GM10266 (cell line): Measurements from ENCODE around the gene MOCOS.

ENCODE experiments used
- DNase-seq: peaks from one replicate; pipeline ENCODE4 v3.0.0; 2012; ENCODE audit errors: extremely low spot score
- TF ChIP-seq, protein P1 (sequence below): IDR thresholded peaks from 2 replicates; pipeline ENCODE4 v1.5.1; 2012; ENCODE audit warnings: mild to moderate bottlenecking, low read depth; ENCODE audit not compliant: control insufficient read depth, insufficient read depth; ENCODE audit errors: missing control alignments

MOCOS gene

DNA sequence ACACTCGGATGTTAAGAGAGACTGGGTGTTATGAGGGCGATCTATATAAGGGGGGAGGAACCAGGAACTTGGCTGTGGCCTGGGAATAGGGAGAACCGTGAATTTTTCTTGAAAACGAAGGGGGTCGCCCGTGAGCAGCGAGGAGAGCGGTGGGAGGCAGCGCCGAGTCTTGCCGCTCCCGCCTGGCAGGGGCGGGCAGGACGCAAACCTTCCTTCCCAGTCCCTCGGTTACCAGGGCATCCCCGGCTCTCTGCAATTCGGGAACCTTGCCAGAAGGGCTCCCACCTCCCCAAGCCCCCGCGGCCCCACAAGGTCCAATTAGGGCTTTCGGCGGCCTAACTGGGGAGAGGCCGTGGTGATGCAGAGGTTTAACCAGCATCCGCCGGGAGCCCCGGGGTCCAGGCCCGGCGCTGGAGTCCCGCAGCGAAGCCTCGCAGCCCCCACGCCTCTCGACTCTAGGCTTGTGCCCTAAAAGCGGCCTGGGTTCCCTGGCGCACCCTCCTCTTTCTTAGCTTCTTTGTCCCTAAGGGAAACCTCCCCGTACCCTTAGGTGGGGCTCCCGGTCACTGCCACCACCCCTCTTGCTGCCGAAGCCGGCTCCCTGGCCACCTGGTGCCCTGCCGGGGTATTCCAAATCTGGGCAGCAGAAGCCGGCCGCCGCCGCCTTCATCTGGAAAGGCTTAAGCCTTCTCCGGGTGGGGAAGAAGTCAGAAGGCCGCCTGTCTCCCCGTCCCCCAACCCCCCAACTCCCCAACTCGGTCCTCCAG, 109.5 kb downstream of the MOCOS start:
- TF ChIP-seq, protein P1, sequence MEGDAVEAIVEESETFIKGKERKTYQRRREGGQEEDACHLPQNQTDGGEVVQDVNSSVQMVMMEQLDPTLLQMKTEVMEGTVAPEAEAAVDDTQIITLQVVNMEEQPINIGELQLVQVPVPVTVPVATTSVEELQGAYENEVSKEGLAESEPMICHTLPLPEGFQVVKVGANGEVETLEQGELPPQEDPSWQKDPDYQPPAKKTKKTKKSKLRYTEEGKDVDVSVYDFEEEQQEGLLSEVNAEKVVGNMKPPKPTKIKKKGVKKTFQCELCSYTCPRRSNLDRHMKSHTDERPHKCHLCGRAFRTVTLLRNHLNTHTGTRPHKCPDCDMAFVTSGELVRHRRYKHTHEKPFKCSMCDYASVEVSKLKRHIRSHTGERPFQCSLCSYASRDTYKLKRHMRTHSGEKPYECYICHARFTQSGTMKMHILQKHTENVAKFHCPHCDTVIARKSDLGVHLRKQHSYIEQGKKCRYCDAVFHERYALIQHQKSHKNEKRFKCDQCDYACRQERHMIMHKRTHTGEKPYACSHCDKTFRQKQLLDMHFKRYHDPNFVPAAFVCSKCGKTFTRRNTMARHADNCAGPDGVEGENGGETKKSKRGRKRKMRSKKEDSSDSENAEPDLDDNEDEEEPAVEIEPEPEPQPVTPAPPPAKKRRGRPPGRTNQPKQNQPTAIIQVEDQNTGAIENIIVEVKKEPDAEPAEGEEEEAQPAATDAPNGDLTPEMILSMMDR, result peak; percentile 49
- DNase-seq, result peak; percentile 45

DNA sequence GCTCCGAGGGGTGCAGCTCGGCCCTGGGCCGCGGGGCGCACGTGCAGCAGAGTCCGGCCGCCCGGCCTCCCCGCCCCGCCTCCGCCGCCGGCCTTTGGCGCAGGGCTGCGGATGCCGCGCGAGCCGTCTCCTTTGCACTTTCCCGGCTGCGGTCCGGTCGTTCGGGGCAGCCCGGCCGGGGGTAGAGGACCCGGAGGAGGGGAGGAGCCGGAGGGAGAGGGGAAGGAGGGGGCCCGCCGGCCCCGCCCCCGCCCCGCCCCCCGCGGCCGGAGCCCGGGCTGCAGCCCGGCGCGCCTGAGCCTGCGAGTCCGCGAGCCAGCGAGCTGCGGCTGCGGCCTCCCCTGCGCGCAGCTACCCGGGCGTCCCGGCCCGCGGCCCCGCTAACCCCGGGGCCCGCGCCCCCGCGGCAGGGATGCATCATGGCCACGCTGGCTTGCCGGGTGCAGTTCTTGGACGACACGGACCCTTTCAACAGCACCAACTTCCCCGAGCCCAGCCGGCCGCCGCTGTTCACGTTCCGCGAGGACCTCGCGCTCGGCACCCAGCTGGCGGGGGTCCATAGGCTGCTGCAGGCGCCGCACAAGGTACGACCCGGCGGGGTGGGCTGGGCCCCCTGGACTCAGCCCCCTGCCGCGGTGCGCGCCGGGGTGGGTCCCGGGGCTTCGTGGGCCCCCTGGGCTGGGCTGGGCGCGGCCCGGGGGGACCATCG, 110.3 kb downstream of the MOCOS start, which contains the start of gene FHOD3:
Gene FHOD3 (plus strand): TSS at position 297 of the 709 bp plus-strand sequence. CDS start 123 bp downstream, at position 420.
- DNase-seq, result peak; percentile 85
- TF ChIP-seq, protein P1, result no peak

- peak; percentile 40 for DNase-seq
Measured at GRCh38 chr18:36298126-36298741, 110.9 kb downstream of the MOCOS start.

GRCh38 chr18:36299015-36299414, 111.7 kb downstream of the MOCOS start:
- no peak for DNase-seq
- TF ChIP-seq, protein P1, result no peak

More at GRCh38 chr18:36298126-36298741, 110.9 kb downstream of the MOCOS start:
- TF ChIP-seq, protein P1, result no peak

- DNase-seq, result no peak
Measured at GRCh38 chr18:36300211-36300610, 112.9 kb downstream of the MOCOS start.

DNA sequence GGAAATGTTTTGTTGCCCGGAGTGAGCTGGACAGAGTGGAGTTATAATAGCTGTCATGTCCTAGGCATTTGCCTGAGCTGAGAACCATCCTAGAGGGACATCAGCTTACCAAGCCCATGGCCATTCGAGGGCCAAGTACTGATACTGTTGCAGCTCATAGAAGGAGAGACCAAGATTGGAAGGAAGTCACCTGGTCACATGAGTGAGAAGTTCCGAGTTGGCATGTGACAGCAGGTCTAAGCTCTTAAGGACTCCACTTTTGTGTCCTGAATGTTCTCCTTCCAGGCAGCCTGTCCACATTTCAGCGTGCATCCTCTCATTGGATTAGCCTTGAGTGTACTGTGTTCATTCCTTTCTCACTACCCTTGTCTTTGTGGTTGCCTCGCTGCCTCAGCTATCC, 114.6 kb downstream of the MOCOS start:
- no peak for DNase-seq
- TF ChIP-seq, protein P1, result no peak

More at GRCh38 chr18:36300211-36300610, 112.9 kb downstream of the MOCOS start:
- TF ChIP-seq, protein P1, result no peak
